ENCODE data around the gene RYR2.

RYR2 gene

GRCh38 chr1:237197470-237198425 lies 155.8 kb downstream of the RYR2 start:
- DNase-seq (ENCODE audit: low read depth in 2 of 2), result no peak

GRCh38 chr1:237199026-237199425 lies 157.0 kb downstream of the RYR2 start:
- DNase-seq (ENCODE audit: low read depth in 2 of 2), result no peak

- no peak for DNase-seq (ENCODE audit: low read depth in 2 of 2)
These were observed 159.2 kb downstream of the RYR2 start for GRCh38 chr1:237201155-237201554.

- no peak for DNase-seq (ENCODE audit: low read depth in 2 of 2)
These were observed 162.9 kb downstream of the RYR2 start for GRCh38 chr1:237204841-237205240.

GRCh38 chr1:237205400-237206064 lies 163.5 kb downstream of the RYR2 start:
- DNase-seq (ENCODE audit: low read depth in 2 of 2), result no peak

GRCh38 chr1:237206065-237206414 lies 164.1 kb downstream of the RYR2 start:
- DNase-seq (ENCODE audit: low read depth in 2 of 2), result no peak

GRCh38 chr1:237211031-237211430 lies 169.0 kb downstream of the RYR2 start:
- DNase-seq (ENCODE audit: low read depth in 2 of 2), result no peak

GRCh38 chr1:237211540-237211939 lies 169.6 kb downstream of the RYR2 start:
- no peak for DNase-seq (ENCODE audit: low read depth in 2 of 2)

GRCh38 chr1:237219751-237220642 lies 178.0 kb downstream of the RYR2 start:
- no peak for DNase-seq (ENCODE audit: low read depth in 2 of 2)

GRCh38 chr1:237223419-237223818 lies 181.4 kb downstream of the RYR2 start:
- DNase-seq (ENCODE audit: low read depth in 2 of 2), result no peak

- no peak for DNase-seq (ENCODE audit: low read depth in 2 of 2)
These were observed 184.4 kb downstream of the RYR2 start for GRCh38 chr1:237226177-237226944.

- DNase-seq (ENCODE audit: low read depth in 2 of 2), result no peak
These were observed 185.5 kb downstream of the RYR2 start for GRCh38 chr1:237227476-237227875.

- no peak for DNase-seq (ENCODE audit: low read depth in 2 of 2)
These were observed 186.4 kb downstream of the RYR2 start for GRCh38 chr1:237228421-237228820.

GRCh38 chr1:237229333-237229732 lies 187.3 kb downstream of the RYR2 start:
- DNase-seq (ENCODE audit: low read depth in 2 of 2), result no peak

GRCh38 chr1:237232501-237232900 lies 190.5 kb downstream of the RYR2 start:
- no peak for DNase-seq (ENCODE audit: low read depth in 2 of 2)

- no peak for DNase-seq (ENCODE audit: low read depth in 2 of 2)
These were observed 193.1 kb downstream of the RYR2 start for GRCh38 chr1:237235091-237235490.

GRCh38 chr1:237237721-237238120 lies 195.7 kb downstream of the RYR2 start:
- no peak for DNase-seq (ENCODE audit: low read depth in 2 of 2)

GRCh38 chr1:237239248-237239647 lies 197.3 kb downstream of the RYR2 start:
- no peak for DNase-seq (ENCODE audit: low read depth in 2 of 2)

GRCh38 chr1:237241038-237241437 lies 199.1 kb downstream of the RYR2 start:
- no peak for DNase-seq (ENCODE audit: low read depth in 2 of 2)

- DNase-seq (ENCODE audit: low read depth in 2 of 2), result no peak
These were observed 202.8 kb downstream of the RYR2 start for GRCh38 chr1:237244778-237245177.

- no peak for DNase-seq (ENCODE audit: low read depth in 2 of 2)
These were observed 205.5 kb downstream of the RYR2 start for GRCh38 chr1:237247442-237247841.

Data from stimulated activated CD4-positive, alpha-beta T cell treated with anti-CD3 and anti-CD28 coated beads, Interleukin-12 subunit alpha, Interleukin-12 subunit beta, amount 100 ng/mL, for 24 hours (primary cell).